ENCODE data around the gene RNF8. TPM values are rescaled to one million over a fixed set of nuclear protein-coding genes. Genes with fewer than 3 reads are reported as not detected.
"Not testable (repeated sequence)": the region's sequence is repeated elsewhere in the genome, so short reads cannot be mapped to it uniquely, and the experiment has no call there.

The RNF8 gene
- total and polyA plus RNA-seq, 7 donors = 9.4 to 28.5 (median 12.7) TPM

DNA sequence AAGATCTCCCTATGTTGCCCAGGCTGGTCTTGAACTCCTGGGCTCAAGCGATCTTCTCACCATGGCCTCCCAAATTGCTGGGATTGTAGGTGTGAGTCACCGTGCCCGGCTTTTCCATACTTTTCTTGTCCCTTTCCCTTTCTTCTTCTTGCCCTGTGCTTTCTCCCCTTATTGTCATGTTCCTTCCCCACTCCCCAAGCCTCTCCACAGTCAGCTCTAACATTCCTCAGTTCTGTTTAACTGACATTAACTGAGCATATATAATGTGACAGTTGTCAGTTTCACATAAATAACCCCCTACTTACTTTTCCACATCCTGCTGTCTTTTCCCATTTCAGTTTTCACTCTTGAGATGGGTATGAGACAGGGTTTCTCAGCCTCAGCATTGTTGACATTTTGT, 9.5 kb upstream of the RNF8 start:
- Histone ChIP-seq H3K4me3 (no peak overlapping the region), H3K4me1 (no peaks in the 10 kb centered on the region), H3K27ac (no peak overlapping the region), H3K9me3 (no peaks in the 10 kb centered on the region), H3K36me3 (ENCODE audit: insufficient read depth in 1 of 2, low read depth in 1 of 2) (no peaks in the 10 kb centered on the region), H3K27me3 (ENCODE audit: insufficient read depth in 3 of 3, low read length in 2 of 3) (no peaks in the 10 kb centered on the region)
- 86 to 92% (median 91%) methylated on average over 3 of the region's 3 CpGs for WGBS, 3 donors
- ATAC-seq = no peak
- no peak for DNase-seq
- intact Hi-C loops (cut with DNase I) = no loop called here
- TF ChIP-seq, protein P1, sequence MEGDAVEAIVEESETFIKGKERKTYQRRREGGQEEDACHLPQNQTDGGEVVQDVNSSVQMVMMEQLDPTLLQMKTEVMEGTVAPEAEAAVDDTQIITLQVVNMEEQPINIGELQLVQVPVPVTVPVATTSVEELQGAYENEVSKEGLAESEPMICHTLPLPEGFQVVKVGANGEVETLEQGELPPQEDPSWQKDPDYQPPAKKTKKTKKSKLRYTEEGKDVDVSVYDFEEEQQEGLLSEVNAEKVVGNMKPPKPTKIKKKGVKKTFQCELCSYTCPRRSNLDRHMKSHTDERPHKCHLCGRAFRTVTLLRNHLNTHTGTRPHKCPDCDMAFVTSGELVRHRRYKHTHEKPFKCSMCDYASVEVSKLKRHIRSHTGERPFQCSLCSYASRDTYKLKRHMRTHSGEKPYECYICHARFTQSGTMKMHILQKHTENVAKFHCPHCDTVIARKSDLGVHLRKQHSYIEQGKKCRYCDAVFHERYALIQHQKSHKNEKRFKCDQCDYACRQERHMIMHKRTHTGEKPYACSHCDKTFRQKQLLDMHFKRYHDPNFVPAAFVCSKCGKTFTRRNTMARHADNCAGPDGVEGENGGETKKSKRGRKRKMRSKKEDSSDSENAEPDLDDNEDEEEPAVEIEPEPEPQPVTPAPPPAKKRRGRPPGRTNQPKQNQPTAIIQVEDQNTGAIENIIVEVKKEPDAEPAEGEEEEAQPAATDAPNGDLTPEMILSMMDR (IDR thresholded peaks at IDR 0.05) = no peak

DNA sequence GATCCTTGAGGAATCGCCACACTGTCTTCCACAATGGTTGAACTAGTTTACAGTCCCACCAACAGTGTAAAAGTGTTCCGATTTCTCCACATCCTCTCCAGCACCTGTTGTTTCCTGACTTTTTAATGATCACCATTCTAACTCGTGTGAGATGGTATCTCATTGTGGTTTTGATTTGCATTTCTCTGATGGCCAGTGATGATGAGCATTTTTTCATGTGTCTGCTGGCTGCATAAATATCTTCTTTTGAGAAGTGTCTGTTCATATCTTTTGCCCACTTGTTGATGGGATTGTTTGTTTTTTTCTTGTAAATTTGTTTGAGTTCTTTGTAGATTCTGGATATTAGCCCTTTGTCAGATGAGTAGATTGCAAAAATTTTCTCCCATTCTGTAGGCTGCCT, 8.0 kb upstream of the RNF8 start:
- H3K27ac ChIP-seq; H3K36me3 ChIP-seq (ENCODE audit: insufficient read depth in 1 of 2, low read depth in 1 of 2); H3K4me3 ChIP-seq; H3K27me3 ChIP-seq (ENCODE audit: insufficient read depth in 3 of 3, low read length in 2 of 3); intact Hi-C loops (cut with DNase I); DNase-seq; ATAC-seq; H3K4me1 ChIP-seq; H3K9me3 ChIP-seq: not testable (repeated sequence)
- WGBS, 3 donors = 73 to 77% (median 75%) methylated on average over 3 of the region's 3 CpGs

DNA sequence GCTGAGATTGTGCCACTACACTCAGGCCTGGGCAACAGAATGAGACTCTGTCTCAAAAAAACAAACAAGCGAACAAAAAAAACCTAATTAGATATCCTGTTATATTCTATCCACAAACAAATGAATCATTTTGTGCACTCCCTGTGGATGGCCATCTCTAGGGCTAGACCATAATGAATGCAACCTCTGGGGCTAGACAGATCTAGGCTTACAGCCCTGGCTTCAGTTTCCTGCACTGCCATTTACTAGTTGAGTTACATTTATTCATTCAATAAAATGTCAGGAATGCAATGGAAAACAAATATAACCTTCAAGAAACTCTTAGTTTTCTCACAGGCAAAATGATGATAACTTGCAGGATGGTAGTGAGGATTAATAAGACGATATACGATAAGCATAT, 6.6 kb upstream of the RNF8 start:
- Histone ChIP-seq H3K36me3 (ENCODE audit: insufficient read depth in 1 of 2, low read depth in 1 of 2) (no peaks in the 10 kb centered on the region), H3K4me1 (no peaks in the 10 kb centered on the region), H3K27me3 (ENCODE audit: insufficient read depth in 3 of 3, low read length in 2 of 3) (no peaks in the 10 kb centered on the region), H3K27ac (no peak overlapping the region), H3K4me3 (no peak overlapping the region), H3K9me3 (no peaks in the 10 kb centered on the region)
- DNase-seq (no peak), ATAC-seq (no peak)
- TF ChIP-seq, protein P1 (IDR thresholded peaks at IDR 0.05) = no peak
- 84 to 89% (median 84%) methylated on average over 3 of the region's 3 CpGs for WGBS, 3 donors
- intact Hi-C loops (cut with DNase I) = no loop called here

DNA sequence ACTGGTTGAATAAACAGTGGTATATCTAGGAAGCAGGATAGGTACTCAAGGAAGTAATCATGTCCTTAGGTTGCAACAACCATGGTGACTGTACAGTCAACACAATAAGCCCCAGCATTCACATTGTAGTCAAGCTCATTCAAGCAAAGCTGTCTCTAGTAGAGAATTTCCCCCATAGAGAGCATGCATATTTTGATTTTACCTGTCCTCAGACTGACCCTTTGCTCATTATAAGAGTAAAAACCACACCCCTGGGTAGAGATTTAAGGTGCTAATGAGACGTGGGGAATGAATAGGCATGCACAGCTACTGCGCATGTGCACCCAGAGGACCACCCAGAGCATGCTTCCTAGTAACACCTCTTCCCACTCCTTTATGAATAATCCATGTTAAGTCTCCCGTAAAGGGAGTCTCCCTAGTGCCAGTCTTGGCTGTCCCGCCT, 6.1 kb upstream of the RNF8 start:
- Histone ChIP-seq H3K4me3 (no peak overlapping the region), H3K27ac (no peak overlapping the region), H3K9me3 (no peaks in the 10 kb centered on the region), H3K27me3 (ENCODE audit: insufficient read depth in 3 of 3, low read length in 2 of 3) (no peaks in the 10 kb centered on the region), H3K36me3 (ENCODE audit: insufficient read depth in 1 of 2, low read depth in 1 of 2) (no peaks in the 10 kb centered on the region), H3K4me1 (no peaks in the 10 kb centered on the region)
- ATAC-seq (no peak), DNase-seq (no peak)
- intact Hi-C loops (cut with DNase I) = no loop called here
- TF ChIP-seq, protein P1 (IDR thresholded peaks at IDR 0.05) = no peak
- 76 to 79% (median 78%) methylated on average over 4 of the region's 4 CpGs for WGBS, 3 donors

DNA sequence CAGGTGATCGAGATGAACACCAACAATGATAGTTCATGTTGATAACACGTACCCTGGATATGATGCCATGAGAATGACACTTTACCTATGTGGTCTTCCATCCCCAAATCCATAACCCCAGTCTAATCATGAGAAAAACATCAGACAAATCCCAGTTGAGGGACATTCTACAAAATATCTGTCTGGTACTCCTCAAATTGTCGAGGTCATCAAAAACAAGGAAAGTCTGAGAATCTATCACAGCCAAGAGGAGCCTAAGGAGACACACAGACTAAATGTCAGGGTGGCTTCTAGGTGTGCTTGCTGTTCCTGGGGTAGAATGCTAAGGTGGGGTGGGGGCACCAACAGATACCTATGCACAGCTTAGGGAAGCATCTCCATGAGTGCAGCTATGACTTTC, 2.8 kb upstream of the RNF8 start:
- ATAC-seq (no peak), DNase-seq (no peak)
- H3K27me3 ChIP-seq (ENCODE audit: insufficient read depth in 3 of 3, low read length in 2 of 3) = no peaks in the 10 kb centered on the region

More for the DNA sequence above, 2.8 kb upstream of the RNF8 start:
- Histone ChIP-seq H3K36me3 (ENCODE audit: insufficient read depth in 1 of 2, low read depth in 1 of 2) (no peaks in the 10 kb centered on the region), H3K27ac (no peak overlapping the region), H3K4me1 (peaks cover 5% of the 10 kb centered on the region), H3K9me3 (no peaks in the 10 kb centered on the region), H3K4me3 (no peak overlapping the region)
- intact Hi-C loops (cut with DNase I) = no loop called here
- WGBS, 3 donors = 86 to 91% (median 88%) methylated on average over 3 of the region's 3 CpGs
- TF ChIP-seq, protein P1 (IDR thresholded peaks at IDR 0.05) = no peak

Data from psoas muscle (tissue), 8 donors.